Vagina (tissue), 2 donors: Measurements from ENCODE around the gene PPP1R12C. TPM values are rescaled to one million over a fixed set of nuclear protein-coding genes. Genes with fewer than 3 reads are reported as not detected.

ENCODE experiments used
- DNase-seq, 2 donors: peaks; one replicate each; pipeline ENCODE4 v3.0.0-alpha.2; 2017; ENCODE audit errors: extremely low spot score in 2 of 2
- H3K27ac ChIP-seq: fragments of 200-600 bp; sonication (generic); one replicate; pipeline ENCODE4 v1.5.1; 2019
- H3K27me3 ChIP-seq: fragments of 200-600 bp; sonication (generic); one replicate; pipeline ENCODE4 v1.5.1; 2019
- H3K36me3 ChIP-seq, 2 donors: fragments of 200-600 bp; sonication (generic); one replicate each; pipeline ENCODE4 v1.5.1; 2017 to 2019
- H3K4me1 ChIP-seq: fragments of 200-600 bp; sonication (generic); one replicate; pipeline ENCODE4 v1.5.1; 2019
- H3K4me3 ChIP-seq, 2 donors: fragments of 200-600 bp; sonication (generic); 1 replicate in 1 of 2; 2 replicates in 1 of 2; pipeline ENCODE4 v1.5.1; 2016 to 2019
- H3K9me3 ChIP-seq: fragments of 200-600 bp; sonication (generic); one replicate; pipeline ENCODE4 v1.5.1; 2019
- CTCF ChIP-seq, 3 experiments: fragments of 450-650 bp in 2 of 3; fragments of 200-600 bp in 1 of 3; sonication (generic) in 1 of 3; IDR thresholded peaks; one replicate each; pipeline ENCODE4 v1.5.1; 2017 to 2019; ENCODE audit warnings: antibody characterized with exemption in 3 of 3, mild to moderate bottlenecking in 2 of 3, moderate library complexity in 2 of 3
- POLR2A ChIP-seq, 2 donors: fragments of 450-650 bp; IDR thresholded peaks; one replicate each; pipeline ENCODE4 v1.6.1; 2017; ENCODE audit warnings: antibody characterized with exemption in 2 of 2, mild to moderate bottlenecking in 2 of 2, moderate library complexity in 2 of 2
- POLR2AphosphoS5 ChIP-seq, 2 donors: sonication (generic); formaldehyde crosslinking; IDR thresholded peaks; one replicate each; pipeline ENCODE4 v1.9.0; 2017; ENCODE audit warnings: antibody characterized with exemption in 2 of 2, mild to moderate bottlenecking in 2 of 2, low read depth in 1 of 2; ENCODE audit not compliant: insufficient read depth in 1 of 2
- intact Hi-C: fragments of 100-400 bp; cut with DNase I; formaldehyde crosslinking; loops from one replicate; pipeline ENCODE4 v1.15.1; 2023
- total RNA-seq: library from RNA; depleted of rRNA; stranded (reverse); fragments of >200 nt; gene quantifications from one replicate; pipeline ENCODE4 v1.2.3, GENCODE V29; 2016

The PPP1R12C gene
- total RNA-seq, 1 donor from 2014 or later, result 108 TPM

- Histone ChIP-seq H3K4me1 (no peaks in the 10 kb centered on the region), H3K36me3 (no peaks in the 10 kb centered on the region), H3K27ac (no peak overlapping the region), H3K4me3 (no peak overlapping the region), H3K9me3 (no peaks in the 10 kb centered on the region), H3K27me3 (no peaks in the 10 kb centered on the region)
- intact Hi-C loops, result no loop called here
- DNase-seq, result no peak
- TF ChIP-seq POLR2AphosphoS5 (IDR thresholded peaks at IDR 0.05; ENCODE audit: insufficient read depth in 1 of 2, low read depth in 1 of 2) (no peak), POLR2A (IDR thresholded peaks at IDR 0.05) (no peak), CTCF (IDR thresholded peaks at IDR 0.05) (no peak)
These were observed 16.4 kb upstream of the PPP1R12C start for GRCh38 chr19:55133639-55134444.

- no peaks in the 10 kb centered on the region for H3K27me3 ChIP-seq
- no peak overlapping the region for H3K4me3 ChIP-seq
- no peaks in the 10 kb centered on the region for H3K9me3 ChIP-seq
- DNase-seq, result no peak
- H3K27ac ChIP-seq, result no peak overlapping the region
- intact Hi-C loops, result no loop called here
- TF ChIP-seq CTCF (IDR thresholded peaks at IDR 0.05) (no peak), POLR2AphosphoS5 (IDR thresholded peaks at IDR 0.05; ENCODE audit: insufficient read depth in 1 of 2, low read depth in 1 of 2) (no peak), POLR2A (IDR thresholded peaks at IDR 0.05) (no peak)
- no peaks in the 10 kb centered on the region for H3K4me1 ChIP-seq
- H3K36me3 ChIP-seq, result no peaks in the 10 kb centered on the region
These were observed 15.2 kb upstream of the PPP1R12C start for GRCh38 chr19:55132453-55133129.

- H3K9me3 ChIP-seq, result no peaks in the 10 kb centered on the region
- no peak overlapping the region for H3K4me3 ChIP-seq
- H3K4me1 ChIP-seq, result no peaks in the 10 kb centered on the region
- intact Hi-C loops, result no loop called here
- DNase-seq, result no peak
- no peaks in the 10 kb centered on the region for H3K27me3 ChIP-seq
- no peak overlapping the region for H3K27ac ChIP-seq
- TF ChIP-seq CTCF (IDR thresholded peaks at IDR 0.05) (no peak), POLR2A (IDR thresholded peaks at IDR 0.05) (no peak), POLR2AphosphoS5 (IDR thresholded peaks at IDR 0.05; ENCODE audit: insufficient read depth in 1 of 2, low read depth in 1 of 2) (no peak)
- no peaks in the 10 kb centered on the region for H3K36me3 ChIP-seq
These were observed 14.0 kb upstream of the PPP1R12C start for GRCh38 chr19:55131421-55131820.

GRCh38 chr19:55119053-55119452 is 1.6 kb upstream of the PPP1R12C start:
- H3K27ac ChIP-seq, result no peak overlapping the region

More at GRCh38 chr19:55119053-55119452, 1.6 kb upstream of the PPP1R12C start:
- Histone ChIP-seq H3K27me3 (no peaks in the 10 kb centered on the region), H3K4me1 (peaks cover 40% of the 10 kb centered on the region), H3K4me3 (peak overlapping the region in 1 of 2 donors; percentile 85), H3K36me3 (no peaks in the 10 kb centered on the region), H3K9me3 (no peaks in the 10 kb centered on the region)
- TF ChIP-seq POLR2AphosphoS5 (IDR thresholded peaks at IDR 0.05; ENCODE audit: insufficient read depth in 1 of 2, low read depth in 1 of 2) (no peak), CTCF (IDR thresholded peaks at IDR 0.05) (no peak), POLR2A (IDR thresholded peaks at IDR 0.05) (no peak)
- no peak for DNase-seq
- intact Hi-C loops, result loop anchor here (10.0 kb wide), 1 partner anchor 546 kb away; no protein-coding TSS in a partner anchor
